ENCODE measurements around the gene ZNF273. TPM values are rescaled to one million over a fixed set of nuclear protein-coding genes. Genes with fewer than 3 reads are reported as not detected.

ZNF273 gene
- polyA plus RNA-seq, 1 donor (not counting 4 experiments of a cell fraction or from before 2014, with no cell fraction given) = 4.7 TPM

DNA sequence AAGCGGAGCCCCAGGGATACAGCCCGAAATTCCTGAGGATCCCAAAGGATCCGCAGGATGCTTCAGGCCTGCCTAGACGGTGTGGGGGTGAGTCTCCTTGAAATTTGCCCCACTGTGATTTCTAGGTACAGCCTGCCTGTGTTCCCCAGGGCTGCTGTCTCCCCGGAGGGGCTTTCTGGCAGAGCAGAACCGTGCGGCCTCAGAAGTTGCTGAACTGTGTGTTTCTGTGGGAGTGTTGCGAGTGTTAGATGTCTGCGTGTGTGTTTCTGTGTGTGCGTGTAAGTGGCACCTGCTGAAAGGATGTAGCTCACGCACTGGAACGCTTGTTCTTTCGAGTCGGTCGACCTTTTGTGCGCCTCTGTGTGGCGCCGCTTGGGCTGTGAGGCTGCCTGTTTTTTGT is 27.8 kb upstream of the ZNF273 start:
- H3K4me1 ChIP-seq (ENCODE audit: control insufficient read depth, extremely low read depth, insufficient read depth, low read length) = no peaks in the 10 kb centered on the region
- H3K9me1 ChIP-seq (ENCODE audit: control insufficient read depth, extremely low read depth, insufficient read depth, low read length) = no peaks in the 10 kb centered on the region
- H3K4me2 ChIP-seq (ENCODE audit: control insufficient read depth, extremely low read depth, insufficient read depth, low read depth, low read length) = no peak overlapping the region
- H3K4me3 ChIP-seq (ENCODE audit: control insufficient read depth in 2 of 3, extremely low read depth in 1 of 3, insufficient read depth in 2 of 3, low read depth in 1 of 3, low read length in 3 of 3) = no peak overlapping the region
- no peaks in the 10 kb centered on the region for H4K20me1 ChIP-seq (ENCODE audit: control insufficient read depth, extremely low read depth, insufficient read depth, low read length)
- dilution Hi-C loops (cut with MboI; ENCODE audit: extremely low pct_ligation_motif_present, low sequenced_read_pairs) = no loop called here
- no peak overlapping the region for H3K27ac ChIP-seq (ENCODE audit: control insufficient read depth, insufficient read depth, low read length)
- no peak overlapping the region for H3K9ac ChIP-seq (ENCODE audit: control insufficient read depth, extremely low read depth, insufficient read depth, low read length)
- H3K79me2 ChIP-seq (ENCODE audit: control insufficient read depth, insufficient read depth, low read length) = no peaks in the 10 kb centered on the region
- no peak overlapping the region for H2AFZ ChIP-seq (ENCODE audit: control insufficient read depth, low read length)
- H3K27me3 ChIP-seq (ENCODE audit: control insufficient read depth, extremely low read depth, insufficient read depth, low read length) = no peaks in the 10 kb centered on the region
- peaks cover 11% of the 10 kb centered on the region for H3K9me3 ChIP-seq (ENCODE audit: control insufficient read depth, low read depth, low read length)
- DNase-seq (ENCODE audit: low read depth, low spot score) (no peak), FAIRE-seq (no peak)
- no peaks in the 10 kb centered on the region for H3K36me3 ChIP-seq (ENCODE audit: control insufficient read depth in 2 of 2, extremely low read depth in 1 of 2, insufficient read depth in 2 of 2, low read length in 2 of 2)
- TF ChIP-seq EZH2 (IDR thresholded peaks at IDR 0.05; ENCODE audit: low read length) = no peak
- TF ChIP-seq, protein P1, sequence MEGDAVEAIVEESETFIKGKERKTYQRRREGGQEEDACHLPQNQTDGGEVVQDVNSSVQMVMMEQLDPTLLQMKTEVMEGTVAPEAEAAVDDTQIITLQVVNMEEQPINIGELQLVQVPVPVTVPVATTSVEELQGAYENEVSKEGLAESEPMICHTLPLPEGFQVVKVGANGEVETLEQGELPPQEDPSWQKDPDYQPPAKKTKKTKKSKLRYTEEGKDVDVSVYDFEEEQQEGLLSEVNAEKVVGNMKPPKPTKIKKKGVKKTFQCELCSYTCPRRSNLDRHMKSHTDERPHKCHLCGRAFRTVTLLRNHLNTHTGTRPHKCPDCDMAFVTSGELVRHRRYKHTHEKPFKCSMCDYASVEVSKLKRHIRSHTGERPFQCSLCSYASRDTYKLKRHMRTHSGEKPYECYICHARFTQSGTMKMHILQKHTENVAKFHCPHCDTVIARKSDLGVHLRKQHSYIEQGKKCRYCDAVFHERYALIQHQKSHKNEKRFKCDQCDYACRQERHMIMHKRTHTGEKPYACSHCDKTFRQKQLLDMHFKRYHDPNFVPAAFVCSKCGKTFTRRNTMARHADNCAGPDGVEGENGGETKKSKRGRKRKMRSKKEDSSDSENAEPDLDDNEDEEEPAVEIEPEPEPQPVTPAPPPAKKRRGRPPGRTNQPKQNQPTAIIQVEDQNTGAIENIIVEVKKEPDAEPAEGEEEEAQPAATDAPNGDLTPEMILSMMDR (optimal IDR thresholded peaks at IDR 0.05 in 1 of 3, IDR thresholded peaks at IDR 0.05 in 1 of 3, conservative IDR thresholded peaks at IDR 0.05 in 1 of 3; ENCODE audit: extremely low read depth in 1 of 3, insufficient read depth in 2 of 3, low read length in 3 of 3) = no peak

DNA sequence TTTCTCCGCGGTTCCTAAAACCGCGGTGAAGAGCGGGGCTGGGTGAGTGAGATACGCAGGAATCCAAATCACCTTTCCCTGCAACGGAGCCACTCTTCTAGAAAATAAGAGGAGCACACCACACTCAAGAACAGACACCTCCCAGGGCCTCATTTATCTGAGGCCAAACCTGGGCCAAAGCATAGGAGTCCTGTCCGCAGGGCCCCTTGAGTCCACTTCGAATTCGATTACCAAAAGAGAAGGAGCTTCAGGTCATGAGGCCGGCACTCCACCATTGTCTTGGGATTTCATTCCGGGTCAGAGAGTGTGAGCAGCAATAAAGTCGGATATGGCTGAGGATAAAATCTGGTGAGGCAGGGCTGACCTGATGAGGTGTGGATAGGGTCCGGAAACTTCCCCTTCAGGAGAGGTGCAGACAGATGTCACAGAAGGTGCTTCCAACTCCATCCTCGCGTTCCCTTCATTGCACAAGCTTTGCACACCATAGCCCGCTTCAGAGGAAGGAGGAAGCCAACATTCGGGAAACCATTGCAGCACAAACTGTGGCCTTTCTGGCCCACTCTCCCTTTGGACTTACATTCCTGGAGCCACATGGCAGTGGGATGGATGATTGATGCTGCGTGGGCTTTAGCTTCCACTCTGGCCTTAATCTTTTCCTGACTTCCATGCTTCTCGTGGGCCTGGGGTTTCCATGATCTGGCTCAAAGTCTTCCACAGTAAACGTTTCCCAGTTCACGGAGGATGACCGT is 27.2 kb upstream of the ZNF273 start:
- no peaks in the 10 kb centered on the region for H3K79me2 ChIP-seq (ENCODE audit: control insufficient read depth, insufficient read depth, low read length)
- no peak for TF ChIP-seq EZH2 (IDR thresholded peaks at IDR 0.05; ENCODE audit: low read length)
- TF ChIP-seq, protein P1 (optimal IDR thresholded peaks at IDR 0.05 in 1 of 3, IDR thresholded peaks at IDR 0.05 in 1 of 3, conservative IDR thresholded peaks at IDR 0.05 in 1 of 3; ENCODE audit: extremely low read depth in 1 of 3, insufficient read depth in 2 of 3, low read length in 3 of 3) = no peak
- H3K9ac ChIP-seq (ENCODE audit: control insufficient read depth, extremely low read depth, insufficient read depth, low read length) = no peak overlapping the region
- DNase-seq (ENCODE audit: low read depth, low spot score) = no peak
- H4K20me1 ChIP-seq (ENCODE audit: control insufficient read depth, extremely low read depth, insufficient read depth, low read length) = no peaks in the 10 kb centered on the region
- H3K9me3 ChIP-seq (ENCODE audit: control insufficient read depth, low read depth, low read length) = peaks cover 11% of the 10 kb centered on the region
- H2AFZ ChIP-seq (ENCODE audit: control insufficient read depth, low read length) = no peak overlapping the region
- H3K4me3 ChIP-seq (ENCODE audit: control insufficient read depth in 2 of 3, extremely low read depth in 1 of 3, insufficient read depth in 2 of 3, low read depth in 1 of 3, low read length in 3 of 3) = no peak overlapping the region
- no peak for FAIRE-seq
- no peaks in the 10 kb centered on the region for H3K4me1 ChIP-seq (ENCODE audit: control insufficient read depth, extremely low read depth, insufficient read depth, low read length)
- dilution Hi-C loops (cut with MboI; ENCODE audit: extremely low pct_ligation_motif_present, low sequenced_read_pairs) = no loop called here
- no peaks in the 10 kb centered on the region for H3K9me1 ChIP-seq (ENCODE audit: control insufficient read depth, extremely low read depth, insufficient read depth, low read length)
- H3K27ac ChIP-seq (ENCODE audit: control insufficient read depth, insufficient read depth, low read length) = no peak overlapping the region
- no peaks in the 10 kb centered on the region for H3K27me3 ChIP-seq (ENCODE audit: control insufficient read depth, extremely low read depth, insufficient read depth, low read length)
- no peak overlapping the region for H3K4me2 ChIP-seq (ENCODE audit: control insufficient read depth, extremely low read depth, insufficient read depth, low read depth, low read length)
- H3K36me3 ChIP-seq (ENCODE audit: control insufficient read depth in 2 of 2, extremely low read depth in 1 of 2, insufficient read depth in 2 of 2, low read length in 2 of 2) = no peaks in the 10 kb centered on the region
